Stomach (tissue), 4 donors: ENCODE results near the gene VPS41.

Experiments used
- EP300 ChIP-seq: sonication (generic); formaldehyde crosslinking; IDR thresholded peaks from one replicate; pipeline ENCODE4 v1.6.1; 2017; ENCODE audit warnings: antibody characterized with exemption
- POLR2A ChIP-seq, 4 donors: fragments of 450-650 bp; IDR thresholded peaks; one replicate each; pipeline ENCODE4 v1.6.1; 2016; ENCODE audit warnings: antibody characterized with exemption in 4 of 4, control low read depth in 2 of 4, mild to moderate bottlenecking in 1 of 4, moderate library complexity in 1 of 4
- TF ChIP-seq, protein P1 (sequence below), 7 experiments: fragments of 450-650 bp in 4 of 7; fragments of 200-600 bp in 3 of 7; sonication (generic) in 3 of 7; IDR thresholded peaks; one replicate each; pipeline ENCODE4 v1.5.1; 2016 to 2019; ENCODE audit warnings: antibody characterized with exemption in 7 of 7, control low read depth in 2 of 7, mild to moderate bottlenecking in 1 of 7

DNA sequence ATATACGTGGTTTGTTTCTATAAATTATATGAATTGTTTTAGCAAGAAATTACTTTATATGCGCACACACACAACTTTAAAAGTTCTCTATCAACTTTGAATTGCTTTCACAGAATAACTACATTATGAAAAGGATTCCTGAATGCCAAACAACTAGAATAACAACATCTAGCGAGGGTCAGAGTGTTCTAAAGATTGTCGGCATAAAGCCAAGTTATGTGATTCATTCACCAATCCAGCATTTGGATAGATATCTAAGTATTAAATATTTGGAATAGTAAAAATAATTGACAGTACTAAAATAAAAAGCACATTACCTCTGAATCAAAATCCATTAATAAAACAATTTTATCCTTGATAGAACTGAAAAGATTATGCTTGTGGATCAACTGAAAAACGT lies 152.5 kb downstream of the VPS41 start:
- TF ChIP-seq, protein P1, sequence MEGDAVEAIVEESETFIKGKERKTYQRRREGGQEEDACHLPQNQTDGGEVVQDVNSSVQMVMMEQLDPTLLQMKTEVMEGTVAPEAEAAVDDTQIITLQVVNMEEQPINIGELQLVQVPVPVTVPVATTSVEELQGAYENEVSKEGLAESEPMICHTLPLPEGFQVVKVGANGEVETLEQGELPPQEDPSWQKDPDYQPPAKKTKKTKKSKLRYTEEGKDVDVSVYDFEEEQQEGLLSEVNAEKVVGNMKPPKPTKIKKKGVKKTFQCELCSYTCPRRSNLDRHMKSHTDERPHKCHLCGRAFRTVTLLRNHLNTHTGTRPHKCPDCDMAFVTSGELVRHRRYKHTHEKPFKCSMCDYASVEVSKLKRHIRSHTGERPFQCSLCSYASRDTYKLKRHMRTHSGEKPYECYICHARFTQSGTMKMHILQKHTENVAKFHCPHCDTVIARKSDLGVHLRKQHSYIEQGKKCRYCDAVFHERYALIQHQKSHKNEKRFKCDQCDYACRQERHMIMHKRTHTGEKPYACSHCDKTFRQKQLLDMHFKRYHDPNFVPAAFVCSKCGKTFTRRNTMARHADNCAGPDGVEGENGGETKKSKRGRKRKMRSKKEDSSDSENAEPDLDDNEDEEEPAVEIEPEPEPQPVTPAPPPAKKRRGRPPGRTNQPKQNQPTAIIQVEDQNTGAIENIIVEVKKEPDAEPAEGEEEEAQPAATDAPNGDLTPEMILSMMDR (IDR thresholded peaks at IDR 0.05): no peak
- TF ChIP-seq POLR2A (IDR thresholded peaks at IDR 0.05): no peak
- TF ChIP-seq EP300: no peak
